GM18519 (cell line): Measurements from ENCODE around the gene FMO5.
"Not testable (repeated sequence)": the region's sequence is repeated elsewhere in the genome, so short reads cannot be mapped to it uniquely, and the experiment has no call there.

Experiments used
- ATAC-seq: cut with Tn5 transposase; IDR thresholded peaks from one replicate; pipeline ENCODE4 v1.9.1; 2021; ENCODE audit warnings: mild to moderate bottlenecking, moderate library complexity; ENCODE audit not compliant: unreplicated experiment, low FRiP score

FMO5 gene

GRCh38 chr1:147157116-147157515, 68.0 kb downstream of the FMO5 start:
- not testable (repeated sequence) for ATAC-seq

- ATAC-seq = no peak
These were observed 68.5 kb downstream of the FMO5 start for GRCh38 chr1:147156642-147157041.

- no peak for ATAC-seq
These were observed 72.4 kb downstream of the FMO5 start for GRCh38 chr1:147152772-147153171.

- no peak for ATAC-seq
These were observed 73.9 kb downstream of the FMO5 start for GRCh38 chr1:147151244-147151643.

DNA sequence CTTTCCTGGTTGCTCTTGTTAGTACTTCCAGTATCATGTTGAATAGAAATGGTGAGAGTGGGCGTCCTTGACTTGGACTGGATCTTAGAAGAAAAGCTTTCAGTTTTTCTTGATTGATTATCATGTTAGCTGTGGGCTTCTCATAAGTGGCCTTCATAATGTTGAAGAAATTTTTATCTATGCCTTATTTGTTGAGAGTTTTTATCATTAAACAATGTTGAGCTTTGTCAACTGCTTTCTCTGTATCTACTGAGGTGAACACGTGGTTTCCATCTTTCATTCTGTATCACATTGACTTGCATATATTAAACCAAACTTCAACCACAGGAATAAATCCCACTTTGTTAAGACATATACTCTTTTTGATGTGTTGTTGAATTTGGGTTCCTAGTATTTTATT, 82.3 kb downstream of the FMO5 start:
- ATAC-seq = no peak
